Natural killer cell (primary cell): ENCODE measurements around the gene OBSCN. TPM values are rescaled to one million over a fixed set of nuclear protein-coding genes. Genes with fewer than 3 reads are reported as not detected.

Source experiments
- ATAC-seq, 3 donors: fragments of 150-1000 bp in 2 of 3; fragments of 200-7000 bp in 1 of 3; cut with Tn5 transposase; 1 replicate in 1 of 3; 2 replicates in 2 of 3; pipeline ENCODE4 v1.10.0; 2021; ENCODE audit warnings: mild to moderate bottlenecking in 2 of 3, moderate library complexity in 2 of 3
- DNase-seq, 2 donors: peaks; one replicate each; pipeline versions ENCODE4 v3.0.0 to v3.0.0-alpha.2; 2013 to 2021; ENCODE audit warnings: mixed read lengths in 1 of 2
- H3K27ac ChIP-seq: one replicate; pipeline ENCODE4 v1.5.1; 2013; ENCODE audit warnings: mild to moderate bottlenecking, low read length
- H3K27me3 ChIP-seq: one replicate; pipeline ENCODE4 v1.6.1; 2013; ENCODE audit warnings: low read length; ENCODE audit not compliant: control insufficient read depth, insufficient read depth
- H3K36me3 ChIP-seq: one replicate; pipeline ENCODE4 v1.6.1; 2013; ENCODE audit warnings: low read length; ENCODE audit not compliant: control insufficient read depth, insufficient read depth
- H3K4me1 ChIP-seq: one replicate; pipeline ENCODE4 v1.6.1; 2013; ENCODE audit warnings: low read length; ENCODE audit not compliant: control insufficient read depth, insufficient read depth
- H3K4me3 ChIP-seq: one replicate; pipeline ENCODE4 v1.5.1; 2013; ENCODE audit warnings: low read length
- H3K9me3 ChIP-seq: one replicate; pipeline ENCODE4 v1.6.1; 2013; ENCODE audit warnings: low read length; ENCODE audit not compliant: control insufficient read depth, insufficient read depth
- H3K27ac Mint-ChIP-seq, 2 donors: one replicate each; pipeline ENCODE4 v1.8.0; 2022; ENCODE audit warnings: mild to moderate bottlenecking in 2 of 2, mixed read lengths in 2 of 2, moderate library complexity in 1 of 2
- H3K27me3 Mint-ChIP-seq, 2 donors: one replicate each; pipeline ENCODE4 v1.8.0; 2022; ENCODE audit warnings: low read depth in 2 of 2, mixed read lengths in 2 of 2
- H3K36me3 Mint-ChIP-seq: one replicate; pipeline ENCODE4 v1.8.0; 2022; ENCODE audit warnings: mixed read lengths
- H3K4me1 Mint-ChIP-seq, 2 donors: one replicate each; pipeline ENCODE4 v1.8.0; 2022; ENCODE audit warnings: mixed read lengths in 2 of 2
- H3K4me3 Mint-ChIP-seq: one replicate; pipeline ENCODE4 v1.8.0; 2022; ENCODE audit warnings: mild to moderate bottlenecking, moderate library complexity, mixed read lengths
- H3K9me3 Mint-ChIP-seq, 2 donors: one replicate each; pipeline ENCODE4 v1.8.0; 2022; ENCODE audit warnings: mixed read lengths in 2 of 2
- CTCF ChIP-seq: fragments of 200-600 bp; IDR thresholded peaks from one replicate; pipeline ENCODE4 v1.8.0; 2022; ENCODE audit warnings: antibody characterized with exemption
- WGBS: methylation state at CpG from one replicate; pipeline ENCODE4 v1.1.7; 2013; ENCODE audit warnings: missing lambda C conversion rate; ENCODE audit not compliant: insufficient coverage; 5-methylcytosine and 5-hydroxymethylcytosine counted together
- intact Hi-C: fragments of 100-400 bp; cut with micrococcal nuclease; formaldehyde crosslinking; loops from one replicate; pipeline ENCODE4 v1.14.2; 2022
- total RNA-seq, 4 donors: library from RNA; stranded (reverse); fragments of 120-200 nt in 1 of 4; gene quantifications; one replicate each; pipeline versions ENCODE4 v1.2.3 to v1.2.4, GENCODE V29; 2013 to 2022

OBSCN gene
- total RNA-seq, 3 donors from 2014 or later (not counting 1 experiment from before 2014, with no cell fraction given) = 9.6 to 30.0 (median 14.3) TPM

- peaks cover 2% of the 10 kb centered on the region for H3K36me3 ChIP-seq
- Mint-ChIP-seq H3K9me3 (no peaks in the 10 kb centered on the region), H3K4me3 (no peak overlapping the region), H3K4me1 (peaks cover 19 to 21% of the 10 kb centered on the region in 2 donors), H3K36me3 (no peaks in the 10 kb centered on the region), H3K27me3 (no peaks in the 10 kb centered on the region), H3K27ac (peak overlapping the region; percentile 33 to 64)
- TF ChIP-seq CTCF = no peak
- H3K9me3 ChIP-seq = peaks cover 2% of the 10 kb centered on the region
- H3K27me3 ChIP-seq = no peaks in the 10 kb centered on the region
- H3K27ac ChIP-seq = no peak overlapping the region
- ATAC-seq (no peak), DNase-seq (no peak)
- intact Hi-C loops = no loop called here
- peaks cover 24% of the 10 kb centered on the region for H3K4me1 ChIP-seq
- WGBS = 81% methylated on average over 11 of the region's 12 CpGs
- no peak overlapping the region for H3K4me3 ChIP-seq
These were observed 28.8 kb upstream of the OBSCN start for GRCh38 chr1:228178737-228179684.

- Histone ChIP-seq H3K36me3 (no peaks in the 10 kb centered on the region), H3K27ac (no peak overlapping the region), H3K27me3 (no peaks in the 10 kb centered on the region), H3K4me1 (peaks cover 28% of the 10 kb centered on the region), H3K9me3 (no peaks in the 10 kb centered on the region), H3K4me3 (no peak overlapping the region)
- ATAC-seq (no peak), DNase-seq (peak in 1 of 2 donors; percentile 49)
- Mint-ChIP-seq H3K4me1 (peaks cover 22 to 24% of the 10 kb centered on the region in 2 donors), H3K27ac (no peak overlapping the region), H3K4me3 (no peak overlapping the region), H3K27me3 (no peaks in the 10 kb centered on the region), H3K36me3 (no peaks in the 10 kb centered on the region), H3K9me3 (no peaks in the 10 kb centered on the region)
- WGBS = 100% methylated on average over 3 of the region's 4 CpGs
- intact Hi-C loops = no loop called here
- no peak for TF ChIP-seq CTCF
These were observed 27.4 kb upstream of the OBSCN start for GRCh38 chr1:228180271-228180958.

- no peaks in the 10 kb centered on the region for H3K36me3 Mint-ChIP-seq
- no peak for DNase-seq
- intact Hi-C loops = no loop called here
- Histone ChIP-seq H3K27me3 (no peaks in the 10 kb centered on the region), H3K27ac (no peak overlapping the region), H3K4me1 (peaks cover 35% of the 10 kb centered on the region), H3K4me3 (no peak overlapping the region), H3K36me3 (no peaks in the 10 kb centered on the region), H3K9me3 (no peaks in the 10 kb centered on the region)
- peaks cover 29 to 31% of the 10 kb centered on the region in 2 donors for H3K4me1 Mint-ChIP-seq
- H3K27me3 Mint-ChIP-seq = no peaks in the 10 kb centered on the region
- H3K9me3 Mint-ChIP-seq = no peaks in the 10 kb centered on the region
- no peak overlapping the region for H3K27ac Mint-ChIP-seq
- no peak overlapping the region for H3K4me3 Mint-ChIP-seq
- no peak for TF ChIP-seq CTCF
- whole genome bisulfite sequencing = 97% methylated on average over 7 of the region's 7 CpGs
- ATAC-seq = no peak
These were observed 26.7 kb upstream of the OBSCN start for GRCh38 chr1:228180959-228181644.
